GM18858 (cell line): ENCODE data around the gene WAPL.
A peak's percentile ranks its signal among the peaks of the same experiment; 100 is the strongest.
"Not testable (repeated sequence)": the region's sequence is repeated elsewhere in the genome, so short reads cannot be mapped to it uniquely, and the experiment has no call there.

Source experiments
- ATAC-seq: cut with Tn5 transposase; IDR thresholded peaks from one replicate; pipeline ENCODE4 v1.9.1; 2021; ENCODE audit not compliant: unreplicated experiment

Gene WAPL

DNA sequence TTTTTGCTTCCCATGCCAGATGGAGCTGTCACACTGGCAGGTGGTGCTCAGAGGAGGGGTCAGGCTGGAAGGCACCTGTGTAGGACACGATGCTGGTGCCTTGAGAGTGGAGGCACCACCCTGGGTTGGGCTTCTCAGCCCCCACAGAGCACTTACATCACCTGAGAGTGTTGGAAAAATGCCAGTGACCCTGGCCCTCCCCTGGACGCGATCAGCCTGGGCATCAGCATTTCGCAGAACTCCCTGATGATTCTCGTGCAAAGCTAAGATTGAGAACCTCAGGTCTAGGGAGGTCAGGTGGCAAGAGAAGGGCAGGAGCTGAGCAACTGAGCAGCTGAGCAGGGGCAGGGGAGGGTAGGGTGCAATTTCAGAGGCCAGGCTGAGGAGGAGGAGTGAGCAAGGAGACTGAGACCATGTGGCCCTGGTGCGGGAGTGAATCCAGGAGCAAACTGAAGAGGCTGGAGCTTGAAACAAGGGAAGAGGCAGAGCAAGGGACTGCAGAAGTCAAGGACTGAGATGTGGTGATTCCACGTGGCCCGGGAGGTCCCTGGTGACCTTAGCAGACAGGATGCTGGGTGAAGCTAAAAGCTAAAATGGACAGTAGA is 130.3 kb downstream of the WAPL start:
- no peak for ATAC-seq

DNA sequence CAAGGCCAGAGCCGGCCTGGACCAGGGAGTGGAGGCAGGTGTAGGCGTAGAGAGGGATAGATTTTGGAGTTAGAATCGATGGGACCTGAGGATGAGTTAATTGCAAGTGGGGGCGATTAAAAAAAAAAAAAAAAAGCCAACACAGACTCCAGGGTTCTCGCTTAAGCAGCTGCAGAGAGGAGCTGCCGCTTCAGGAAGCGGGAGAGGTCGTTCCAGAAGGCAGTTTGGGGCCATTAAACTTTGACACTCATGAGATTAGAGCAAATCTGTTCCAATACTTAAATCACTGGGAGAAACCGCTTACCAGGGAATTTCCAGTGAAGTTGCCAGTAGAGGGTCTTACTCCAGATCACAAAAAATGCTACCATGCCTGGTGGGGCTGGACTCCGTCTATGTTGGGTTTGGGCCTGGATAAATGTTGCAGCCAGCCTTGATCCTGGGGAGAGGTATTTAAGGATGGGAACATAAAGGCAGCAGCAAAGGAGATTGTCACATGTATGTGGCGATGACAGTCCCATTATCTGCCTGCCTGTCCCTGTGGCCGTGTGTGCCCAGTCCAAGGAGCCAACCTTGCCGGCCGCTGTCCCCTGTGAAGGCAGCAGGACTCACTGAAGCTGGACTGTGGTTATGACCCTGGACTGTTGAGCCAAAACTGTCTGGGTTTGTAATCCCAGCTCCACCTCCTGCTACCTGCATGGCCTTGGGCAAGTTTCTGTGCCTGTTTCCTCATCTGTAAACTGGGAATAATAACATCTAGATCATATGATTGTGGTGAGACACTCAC is 131.1 kb downstream of the WAPL start:
- no peak for ATAC-seq

DNA sequence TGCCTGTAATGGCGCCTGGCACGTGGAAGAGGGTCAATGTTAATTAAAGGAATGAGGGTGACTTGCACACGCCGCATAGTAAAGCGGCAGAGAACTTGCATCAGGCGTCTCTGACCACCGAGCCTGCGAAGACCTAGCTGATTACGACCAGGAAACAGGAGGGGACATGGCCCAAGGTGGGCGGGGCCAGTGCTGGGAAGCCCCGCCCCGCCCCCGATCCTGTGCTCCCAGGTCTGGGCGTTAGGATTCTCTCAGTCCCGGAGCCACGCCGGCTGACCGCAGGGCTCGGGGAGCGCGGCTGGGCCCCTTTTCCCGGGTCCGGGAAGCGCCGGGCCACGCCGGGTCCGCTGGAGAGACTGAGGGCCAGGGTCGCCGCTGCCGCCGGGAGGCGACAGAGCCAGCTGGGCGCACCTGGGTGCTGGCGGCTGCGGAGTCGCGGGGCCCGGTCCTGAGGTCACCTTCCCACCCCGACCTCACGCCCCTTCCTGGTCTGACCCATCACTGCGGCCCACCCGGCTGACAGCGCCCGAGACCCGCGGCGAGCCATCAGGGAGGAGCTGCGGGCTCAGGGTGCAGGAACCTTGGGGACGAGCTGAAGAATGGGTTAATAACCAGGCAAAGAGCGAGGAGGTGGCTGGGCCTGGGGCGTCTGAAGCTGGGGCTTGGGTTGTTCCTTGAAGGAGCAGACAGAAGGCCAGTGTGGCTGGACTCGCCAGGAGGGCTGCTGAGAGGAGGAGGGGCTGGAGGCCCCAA is 132.0 kb downstream of the WAPL start:
- ATAC-seq = peak; percentile 43

DNA sequence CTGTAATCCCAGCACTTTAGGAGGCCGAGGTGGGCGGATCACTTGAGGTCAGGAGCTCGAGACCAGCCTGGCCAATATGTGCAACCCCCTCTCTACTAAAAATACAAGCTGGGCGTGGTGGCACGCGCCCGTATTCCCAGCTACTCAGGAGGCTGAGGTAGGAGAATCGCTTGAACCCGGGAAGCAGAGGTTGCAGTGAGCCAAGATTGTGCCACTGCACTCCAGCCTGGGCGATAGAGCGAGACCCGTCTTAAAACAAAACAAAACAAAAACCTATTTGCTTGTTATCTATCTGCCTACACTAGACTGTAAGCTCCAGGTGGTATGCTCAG is 132.5 kb downstream of the WAPL start:
- ATAC-seq = not testable (repeated sequence)

DNA sequence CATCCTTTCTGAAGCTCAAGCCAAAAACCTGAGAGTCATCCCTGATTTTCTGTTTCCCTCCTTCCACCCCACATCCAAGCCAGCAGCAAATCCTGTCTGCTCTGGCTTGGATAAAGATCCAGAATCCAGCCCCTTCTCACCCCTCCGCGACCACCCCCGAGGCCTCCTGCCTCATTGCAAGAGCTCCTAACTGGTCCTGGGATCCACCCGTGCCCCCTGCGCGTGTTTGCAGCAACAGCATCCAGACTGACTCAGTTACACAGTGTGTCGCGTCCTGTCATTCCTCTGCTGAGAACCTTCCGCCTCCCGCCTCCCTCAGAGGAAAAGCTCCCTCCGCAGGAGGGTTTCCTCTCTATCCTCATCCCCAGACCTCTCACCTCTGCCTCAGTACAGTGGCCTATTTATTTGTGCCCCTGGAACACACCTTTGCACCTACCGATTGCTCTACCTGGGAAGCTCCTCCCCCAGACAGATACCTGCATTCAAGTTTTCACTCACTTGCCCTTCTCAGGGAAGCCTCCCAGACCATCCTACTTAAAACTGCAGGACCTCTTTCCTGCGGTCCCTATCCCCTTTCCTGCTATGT is 133.4 kb downstream of the WAPL start:
- no peak for ATAC-seq

DNA sequence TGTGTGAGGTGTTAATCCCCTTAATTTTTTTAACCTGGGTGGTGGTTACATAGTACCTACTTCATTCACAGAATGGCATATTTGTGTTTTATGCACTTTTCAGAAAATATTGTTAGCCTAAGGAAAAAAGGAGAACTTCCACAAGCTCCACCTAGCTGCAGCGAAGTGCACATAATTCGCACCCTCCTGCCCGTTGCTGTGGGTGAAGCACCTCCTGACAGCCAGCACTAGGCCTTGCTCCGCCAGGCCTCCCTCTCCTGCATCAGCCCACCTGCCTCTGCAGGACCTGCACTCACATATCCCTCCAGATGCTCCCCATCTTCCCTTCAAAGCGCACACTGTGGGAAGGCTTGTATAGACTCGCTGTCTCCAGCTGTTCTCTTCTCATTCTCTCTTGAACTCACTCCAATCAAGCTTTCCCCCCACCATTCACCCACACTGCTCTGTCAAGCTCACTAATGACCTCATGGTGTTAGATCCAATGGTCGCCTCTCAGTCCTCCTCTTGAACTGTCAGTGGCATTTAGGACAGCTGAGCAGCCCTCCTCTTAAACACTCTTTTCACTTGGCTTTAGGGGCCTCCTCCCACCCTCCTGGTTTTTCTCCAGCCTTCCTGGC is 134.3 kb downstream of the WAPL start:
- no peak for ATAC-seq

DNA sequence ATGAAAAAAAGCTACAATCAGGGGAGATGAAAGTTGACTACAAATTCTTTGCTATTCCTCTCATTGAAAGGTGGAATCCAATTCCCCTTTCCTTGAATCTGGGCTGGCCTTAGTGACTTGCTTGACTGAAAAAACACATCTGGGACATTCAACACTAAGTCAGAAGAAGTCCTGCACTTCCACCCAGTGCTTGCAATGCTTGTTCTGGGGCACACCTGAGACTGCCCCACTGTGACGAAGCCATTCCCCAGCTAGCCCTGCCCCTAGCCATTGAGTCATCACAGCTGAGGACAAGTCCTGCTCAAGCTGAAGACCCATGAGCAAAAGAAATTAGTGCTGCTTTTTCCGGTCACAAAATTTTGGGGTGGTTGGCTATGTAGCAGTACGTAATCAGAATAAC is 135.8 kb downstream of the WAPL start:
- no peak for ATAC-seq
